Astrocyte (in vitro differentiated cells and primary cell): ENCODE results near the gene RPP25L. TPM values are rescaled to one million over a fixed set of nuclear protein-coding genes. Genes with fewer than 3 reads are reported as not detected.
A peak's percentile ranks its signal among the peaks of the same experiment; 100 is the strongest.

Experiments used
- DNase-seq: peaks from one replicate; pipeline ENCODE4 v3.0.0-alpha.2; 2010; ENCODE audit warnings: low read depth
- FAIRE-seq: peaks from 2 replicates; lab custom pipeline; 2011; peaks lifted over from hg19 to GRCh38; lab: Jason Lieb, UNC
- H2AFZ ChIP-seq: 2 replicates; pipeline ENCODE4 v1.6.0; 2012; ENCODE audit warnings: low read depth, low read length, inconsistent platforms
- H3K27ac ChIP-seq: 2 replicates; pipeline ENCODE4 v1.5.1; 2011; ENCODE audit warnings: low read depth, low read length, inconsistent platforms
- H3K27me3 ChIP-seq: 2 replicates; pipeline ENCODE4 v1.6.0; 2011; ENCODE audit warnings: low read length, inconsistent platforms; ENCODE audit not compliant: insufficient read depth
- H3K36me3 ChIP-seq: 2 replicates; pipeline ENCODE4 v1.5.1; 2011; ENCODE audit warnings: low read length, inconsistent platforms; ENCODE audit not compliant: insufficient read depth
- H3K4me1 ChIP-seq: 2 replicates; pipeline ENCODE4 v1.5.1; 2011; ENCODE audit warnings: low read length, inconsistent platforms; ENCODE audit not compliant: insufficient read depth
- H3K4me2 ChIP-seq: 2 replicates; pipeline ENCODE4 v1.6.0; 2012; ENCODE audit warnings: low read length, inconsistent platforms
- H3K4me3 ChIP-seq: 2 replicates; pipeline ENCODE4 v1.5.1; 2011; ENCODE audit warnings: low read depth, mild to moderate bottlenecking, low read length, inconsistent platforms; ENCODE audit not compliant: insufficient read depth
- H3K79me2 ChIP-seq: 2 replicates; pipeline ENCODE4 v1.6.0; 2012; ENCODE audit warnings: mild to moderate bottlenecking, low read length, inconsistent platforms; ENCODE audit not compliant: insufficient read depth
- H3K9ac ChIP-seq: 2 replicates; pipeline ENCODE4 v1.6.0; 2012; ENCODE audit warnings: mild to moderate bottlenecking, low read length, inconsistent platforms
- H3K9me3 ChIP-seq: 2 replicates; pipeline ENCODE4 v1.5.1; 2012; ENCODE audit warnings: low read depth, mild to moderate bottlenecking, low read length, inconsistent platforms; ENCODE audit not compliant: insufficient read depth
- H4K20me1 ChIP-seq: 2 replicates; pipeline ENCODE4 v1.6.0; 2012; ENCODE audit warnings: low read length, inconsistent platforms; ENCODE audit not compliant: insufficient read depth
- H3K27ac Mint-ChIP-seq: one replicate; pipeline ENCODE4 v1.8.0; 2021; ENCODE audit warnings: mild to moderate bottlenecking, mixed read lengths; ENCODE audit not compliant: unreplicated experiment
- H3K27me3 Mint-ChIP-seq: one replicate; pipeline ENCODE4 v1.8.0; 2021; ENCODE audit warnings: low read depth, mixed read lengths; ENCODE audit not compliant: unreplicated experiment
- H3K36me3 Mint-ChIP-seq: one replicate; pipeline ENCODE4 v1.8.0; 2021; ENCODE audit warnings: low read depth, mixed read lengths; ENCODE audit not compliant: unreplicated experiment
- H3K4me1 Mint-ChIP-seq: one replicate; pipeline ENCODE4 v1.8.0; 2021; ENCODE audit warnings: low read depth, mixed read lengths; ENCODE audit not compliant: unreplicated experiment
- H3K4me3 Mint-ChIP-seq: one replicate; pipeline ENCODE4 v1.8.0; 2021; ENCODE audit warnings: mild to moderate bottlenecking, moderate library complexity, mixed read lengths; ENCODE audit not compliant: unreplicated experiment
- H3K9me3 Mint-ChIP-seq: one replicate; pipeline ENCODE4 v1.8.0; 2021; ENCODE audit warnings: mild to moderate bottlenecking, mixed read lengths; ENCODE audit not compliant: unreplicated experiment
- CTCF ChIP-seq: IDR thresholded peaks from 2 replicates; pipeline ENCODE4 v1.5.1; 2011; ENCODE audit warnings: low read depth, mild to moderate bottlenecking, inconsistent platforms, low read length, moderate library complexity; ENCODE audit not compliant: insufficient read depth
- EZH2 ChIP-seq: IDR thresholded peaks from 2 replicates; pipeline ENCODE4 v1.6.1; 2012; ENCODE audit warnings: mild to moderate bottlenecking, low read length, inconsistent platforms; ENCODE audit not compliant: insufficient read depth
- total RNA-seq: library from RNA; stranded (reverse); gene quantifications from 2 replicates; pipeline ENCODE4 v1.2.1, GENCODE V29; 2021

Gene RPP25L
- total RNA-seq, 1 donor from 2014 or later = 13.9 TPM

DNA sequence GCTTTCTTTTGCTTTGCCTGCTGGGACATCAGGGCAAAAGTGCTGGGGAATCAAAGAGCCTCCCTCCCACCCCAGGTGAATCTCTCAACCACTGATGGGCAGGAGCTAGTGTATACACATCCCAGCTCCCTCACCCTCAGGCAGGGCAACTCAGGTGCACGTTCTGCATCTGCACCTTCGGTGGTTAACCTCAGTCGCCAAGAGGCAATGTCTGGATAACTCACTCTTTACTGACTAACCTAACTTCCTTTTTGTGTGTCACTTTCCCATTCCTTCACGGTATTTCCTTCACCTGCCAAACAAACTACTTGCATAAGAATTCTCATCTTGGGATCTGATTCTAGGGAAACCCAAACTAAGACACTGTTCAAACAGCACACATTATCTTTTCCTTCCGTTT lies 48.6 kb downstream of the RPP25L start:
- peaks cover 7% of the 10 kb centered on the region for H3K9me3 Mint-ChIP-seq
- TF ChIP-seq CTCF = no peak
- TF ChIP-seq EZH2 = no peak
- Histone ChIP-seq H2AFZ (no peak overlapping the region), H3K27me3 (peaks cover 14% of the 10 kb centered on the region), H3K27ac (no peak overlapping the region), H3K9me3 (no peaks in the 10 kb centered on the region), H3K36me3 (no peaks in the 10 kb centered on the region), H3K9ac (no peak overlapping the region), H3K79me2 (no peaks in the 10 kb centered on the region), H4K20me1 (no peaks in the 10 kb centered on the region), H3K4me1 (peaks cover 8% of the 10 kb centered on the region), H3K4me2 (no peak overlapping the region), H3K4me3 (no peak overlapping the region)
- peaks cover 32% of the 10 kb centered on the region for H3K27me3 Mint-ChIP-seq
- no peak overlapping the region for H3K4me3 Mint-ChIP-seq
- peaks cover 30% of the 10 kb centered on the region for H3K36me3 Mint-ChIP-seq
- H3K4me1 Mint-ChIP-seq = peaks cover 22% of the 10 kb centered on the region
- FAIRE-seq (no peak), DNase-seq (no peak)
- no peak overlapping the region for H3K27ac Mint-ChIP-seq

GRCh38 chr9:34562135-34562745 lies 49.7 kb downstream of the RPP25L start:
- peaks cover 10% of the 10 kb centered on the region for H3K27me3 ChIP-seq

More at GRCh38 chr9:34562135-34562745, 49.7 kb downstream of the RPP25L start:
- FAIRE-seq (no peak), DNase-seq (no peak)
- H3K4me3 Mint-ChIP-seq = no peak overlapping the region
- H4K20me1 ChIP-seq = no peaks in the 10 kb centered on the region
- H3K27ac Mint-ChIP-seq = no peak overlapping the region
- no peaks in the 10 kb centered on the region for H3K36me3 ChIP-seq
- H3K9me3 ChIP-seq = no peaks in the 10 kb centered on the region
- no peak overlapping the region for H3K4me3 ChIP-seq
- H3K79me2 ChIP-seq = no peaks in the 10 kb centered on the region
- no peak overlapping the region for H3K4me2 ChIP-seq
- H3K4me1 ChIP-seq = peaks cover 8% of the 10 kb centered on the region
- no peak overlapping the region for H2AFZ ChIP-seq
- H3K36me3 Mint-ChIP-seq = peaks cover 26% of the 10 kb centered on the region
- H3K9ac ChIP-seq = no peak overlapping the region
- TF ChIP-seq EZH2 (no peak), CTCF (peak; percentile 33)
- H3K9me3 Mint-ChIP-seq = peaks cover 6% of the 10 kb centered on the region
- peaks cover 22% of the 10 kb centered on the region for H3K4me1 Mint-ChIP-seq
- peaks cover 30% of the 10 kb centered on the region for H3K27me3 Mint-ChIP-seq
- H3K27ac ChIP-seq = no peak overlapping the region
